Loucy (cell line): ENCODE measurements around the gene PRR5.

ENCODE experiments used
- EZH2phosphoT487 ChIP-seq: fragments of 200-600 bp; IDR thresholded peaks from 2 replicates; pipeline ENCODE4 v1.6.1; 2018; ENCODE audit warnings: antibody characterized with exemption, mild to moderate bottlenecking, moderate library complexity, borderline replicate concordance
- TF ChIP-seq, protein P1 (sequence below): fragments of 200-600 bp; sonication (generic); conservative IDR thresholded peaks from 2 replicates; pipeline ENCODE4 v1.5.1; 2014; ENCODE audit warnings: mild to moderate bottlenecking, antibody characterized with exemption, low read length

DNA sequence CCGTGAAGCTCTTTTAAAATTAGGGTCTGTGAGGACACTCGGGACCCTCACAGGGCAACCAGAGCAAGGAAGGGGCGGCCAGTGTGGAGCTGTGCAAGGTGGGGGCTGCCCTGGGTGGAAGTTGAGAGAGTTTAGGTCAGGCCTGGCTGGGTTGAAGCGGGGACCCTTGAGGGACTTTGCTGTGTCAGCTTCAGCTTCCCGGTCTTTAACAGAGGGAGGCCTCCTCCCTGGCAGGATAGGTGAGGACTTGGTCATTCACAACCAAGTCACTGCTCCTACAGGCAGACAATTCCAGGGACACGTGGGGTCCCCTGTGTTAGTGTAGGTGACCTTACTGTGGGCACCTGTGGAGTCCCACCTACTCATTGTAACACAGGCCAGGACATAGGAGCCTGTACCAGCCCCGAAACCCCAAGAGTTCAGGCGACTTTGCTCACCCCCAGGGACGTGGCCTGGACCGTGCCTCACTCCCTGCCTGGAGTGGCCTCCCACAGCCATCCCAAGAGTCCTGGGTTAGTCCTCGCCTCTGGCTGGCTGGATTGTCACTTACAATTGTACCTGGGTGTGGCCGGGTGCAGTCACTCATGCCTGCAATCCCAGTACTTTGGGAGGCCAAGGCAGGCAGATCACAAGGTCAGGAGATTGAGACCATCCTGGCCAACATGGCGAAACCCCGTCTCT, 31.6 kb downstream of the PRR5 start:
- TF ChIP-seq, protein P1, sequence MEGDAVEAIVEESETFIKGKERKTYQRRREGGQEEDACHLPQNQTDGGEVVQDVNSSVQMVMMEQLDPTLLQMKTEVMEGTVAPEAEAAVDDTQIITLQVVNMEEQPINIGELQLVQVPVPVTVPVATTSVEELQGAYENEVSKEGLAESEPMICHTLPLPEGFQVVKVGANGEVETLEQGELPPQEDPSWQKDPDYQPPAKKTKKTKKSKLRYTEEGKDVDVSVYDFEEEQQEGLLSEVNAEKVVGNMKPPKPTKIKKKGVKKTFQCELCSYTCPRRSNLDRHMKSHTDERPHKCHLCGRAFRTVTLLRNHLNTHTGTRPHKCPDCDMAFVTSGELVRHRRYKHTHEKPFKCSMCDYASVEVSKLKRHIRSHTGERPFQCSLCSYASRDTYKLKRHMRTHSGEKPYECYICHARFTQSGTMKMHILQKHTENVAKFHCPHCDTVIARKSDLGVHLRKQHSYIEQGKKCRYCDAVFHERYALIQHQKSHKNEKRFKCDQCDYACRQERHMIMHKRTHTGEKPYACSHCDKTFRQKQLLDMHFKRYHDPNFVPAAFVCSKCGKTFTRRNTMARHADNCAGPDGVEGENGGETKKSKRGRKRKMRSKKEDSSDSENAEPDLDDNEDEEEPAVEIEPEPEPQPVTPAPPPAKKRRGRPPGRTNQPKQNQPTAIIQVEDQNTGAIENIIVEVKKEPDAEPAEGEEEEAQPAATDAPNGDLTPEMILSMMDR = no peak
- TF ChIP-seq EZH2phosphoT487 = no peak
